Spleen (tissue), 7 donors: Measurements from ENCODE around the gene KIR2DL3.
"Not testable (repeated sequence)": the region's sequence is repeated elsewhere in the genome, so short reads cannot be mapped to it uniquely, and the experiment has no call there.

Source experiments
- CTCF ChIP-seq, 11 experiments: fragments of 200-600 bp in 7 of 11; fragments of 450-650 bp in 4 of 11; sonication (generic) in 4 of 11; IDR thresholded peaks in 8 of 11; conservative IDR thresholded peaks in 3 of 11; 1 replicate in 7 of 11; 2 replicates in 4 of 11; pipeline versions ENCODE4 v1.4.0 to v1.8.0; 2016 to 2021; ENCODE audit warnings: antibody characterized with exemption in 11 of 11, inconsistent platforms in 4 of 11, mild to moderate bottlenecking in 1 of 11
- POLR2A ChIP-seq, 3 donors: fragments of 450-650 bp; IDR thresholded peaks; one replicate each; pipeline ENCODE4 v1.5.1; 2017; ENCODE audit warnings: antibody characterized with exemption in 3 of 3, mild to moderate bottlenecking in 1 of 3
- donor health status: DM: no; HTN: no; CAD: no; lungs with moderate emphysema.
- donor health status: DM: no; HTN: no; CAD: no.
- donor health status: DM: no; HTN: no; CAD: no.

DNA sequence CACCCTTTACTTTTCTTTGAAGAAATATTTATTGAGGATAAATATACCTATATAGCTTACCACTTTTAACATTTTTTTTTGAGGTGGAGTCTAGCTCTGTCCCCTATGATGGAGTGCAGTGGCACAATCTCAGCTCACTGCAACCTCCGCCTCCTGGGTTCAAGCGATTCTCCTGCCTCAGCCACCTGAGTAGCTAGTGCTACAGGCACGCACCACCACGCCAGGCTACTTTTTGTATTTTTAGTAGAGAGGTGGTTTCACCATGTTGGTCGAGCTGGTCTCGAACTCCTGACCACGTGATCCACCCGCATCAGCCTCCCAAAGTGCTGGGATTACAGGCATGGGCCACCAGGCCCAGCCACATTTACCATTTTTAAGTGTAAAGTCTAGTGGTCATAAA lies 37.5 kb downstream of the KIR2DL3 start:
- not testable (repeated sequence) for TF ChIP-seq POLR2A (IDR thresholded peaks at IDR 0.05); CTCF (IDR thresholded peaks at IDR 0.05 in 8 of 11, conservative IDR thresholded peaks at IDR 0.05 in 3 of 11)
